Fibroblast of the aortic adventitia (primary cell): ENCODE measurements around the gene NCK2. TPM values are rescaled to one million over a fixed set of nuclear protein-coding genes. Genes with fewer than 3 reads are reported as not detected.

Experiments used
- DNase-seq: peaks from one replicate; pipeline ENCODE4 v3.0.0-alpha.2; 2010; ENCODE audit warnings: low read depth
- H3K4me3 ChIP-seq: 2 replicates; pipeline ENCODE4 v1.5.1; 2011; ENCODE audit warnings: low read depth, mild to moderate bottlenecking, control low read depth, low read length, moderate library complexity
- CTCF ChIP-seq: IDR thresholded peaks from 2 replicates; pipeline ENCODE4 v1.5.1; 2011; ENCODE audit warnings: mild to moderate bottlenecking, low read length, control low read depth, inconsistent platforms; ENCODE audit not compliant: insufficient read depth
- total RNA-seq: library from RNA; depleted of rRNA; stranded (reverse); fragments of >200 nt; gene quantifications from 2 replicates; pipeline ENCODE4 v1.2.3, GENCODE V29; 2012; ENCODE audit warnings: low replicate concordance

Gene NCK2
- total RNA-seq, 1 donor: 9.4 TPM

- no peak for DNase-seq
- TF ChIP-seq CTCF: no peak
Measured at GRCh38 chr2:105904938-105905337, 160.2 kb downstream of the NCK2 start.

GRCh38 chr2:105906481-105906880 lies 161.8 kb downstream of the NCK2 start:
- no peak for TF ChIP-seq CTCF
- DNase-seq: no peak
- no peak overlapping the region for H3K4me3 ChIP-seq

More at GRCh38 chr2:105904938-105905337, 160.2 kb downstream of the NCK2 start:
- no peak overlapping the region for H3K4me3 ChIP-seq

- no peak overlapping the region for H3K4me3 ChIP-seq
- no peak for TF ChIP-seq CTCF
- no peak for DNase-seq
Measured at GRCh38 chr2:105907184-105907583, 162.5 kb downstream of the NCK2 start.

- no peak for TF ChIP-seq CTCF
- H3K4me3 ChIP-seq: no peak overlapping the region
- DNase-seq: no peak
Measured at GRCh38 chr2:105909215-105909614, 164.5 kb downstream of the NCK2 start.

GRCh38 chr2:105910497-105911238 lies 166.0 kb downstream of the NCK2 start:
- no peak for DNase-seq
- no peak for TF ChIP-seq CTCF
- H3K4me3 ChIP-seq: no peak overlapping the region

GRCh38 chr2:105911425-105911824 lies 166.7 kb downstream of the NCK2 start:
- H3K4me3 ChIP-seq: no peak overlapping the region
- no peak for TF ChIP-seq CTCF
- no peak for DNase-seq

- TF ChIP-seq CTCF: no peak
- H3K4me3 ChIP-seq: no peak overlapping the region
- DNase-seq: no peak
Measured at GRCh38 chr2:105912081-105912480, 167.4 kb downstream of the NCK2 start.
